Neuronal stem cell (in vitro differentiated cells): ENCODE measurements around the gene SYNE1.
"Not testable (repeated sequence)": the region's sequence is repeated elsewhere in the genome, so short reads cannot be mapped to it uniquely, and the experiment has no call there.

Experiments
- DNase-seq: peaks from one replicate; pipeline ENCODE4 v3.0.0-alpha.2; 2013; ENCODE audit warnings: low spot score
- H2AFZ ChIP-seq: one replicate; pipeline ENCODE4 v1.6.1; 2013; ENCODE audit warnings: mild to moderate bottlenecking, low read length, inconsistent platforms
- H2AK5ac ChIP-seq: 2 replicates; pipeline ENCODE4 v1.6.1; 2013; ENCODE audit warnings: low read depth, mild to moderate bottlenecking, inconsistent platforms, low read length, moderate library complexity, mixed read lengths
- H2BK120ac ChIP-seq: 2 replicates; pipeline ENCODE4 v1.6.1; 2013; ENCODE audit warnings: low read depth, mild to moderate bottlenecking, inconsistent platforms, low read length, moderate library complexity, mixed read lengths
- H2BK12ac ChIP-seq: one replicate; pipeline ENCODE4 v1.6.1; 2013; ENCODE audit warnings: low read length, inconsistent platforms
- H2BK15ac ChIP-seq: 2 replicates; pipeline ENCODE4 v1.6.1; 2013; ENCODE audit warnings: mild to moderate bottlenecking, low read length, inconsistent platforms, mixed read lengths
- H2BK5ac ChIP-seq: one replicate; pipeline ENCODE4 v1.6.1; 2013; ENCODE audit warnings: inconsistent platforms, mild to moderate bottlenecking, low read length, moderate library complexity
- H3K14ac ChIP-seq: one replicate; pipeline ENCODE4 v1.6.1; 2013; ENCODE audit warnings: low read length, inconsistent platforms
- H3K18ac ChIP-seq: 2 replicates; pipeline ENCODE4 v1.6.1; 2013; ENCODE audit warnings: low read length, inconsistent platforms
- H3K23ac ChIP-seq: 2 replicates; pipeline ENCODE4 v1.6.1; 2013; ENCODE audit warnings: low read depth, mild to moderate bottlenecking, mixed read lengths, low read length, inconsistent platforms; ENCODE audit not compliant: poor library complexity
- H3K27ac ChIP-seq: replicated peaks from 3 replicates; pipeline ENCODE4 v1.5.1; 2013; ENCODE audit warnings: low read length, inconsistent platforms
- H3K27me3 ChIP-seq, 3 experiments: 2 replicates each; pipeline ENCODE4 v1.6.1; 2013; ENCODE audit warnings: low read length in 3 of 3, mild to moderate bottlenecking in 2 of 3, inconsistent platforms in 1 of 3, low read depth in 1 of 3, mixed read lengths in 1 of 3, moderate library complexity in 1 of 3; ENCODE audit not compliant: control insufficient read depth in 3 of 3, insufficient read depth in 3 of 3
- H3K36me3 ChIP-seq, 2 donors: replicated peaks in 1 of 2; 2 replicates each; pipeline ENCODE4 v1.6.1; 2013; ENCODE audit warnings: low read length in 2 of 2; ENCODE audit not compliant: control insufficient read depth in 2 of 2, insufficient read depth in 2 of 2
- H3K4ac ChIP-seq: 2 replicates; pipeline ENCODE4 v1.6.1; 2013; ENCODE audit warnings: inconsistent platforms, mild to moderate bottlenecking, low read length, moderate library complexity
- H3K4me1 ChIP-seq, 2 donors: 1 replicate in 1 of 2; 2 replicates in 1 of 2; pipeline ENCODE4 v1.6.1; 2013; ENCODE audit warnings: low read length in 2 of 2, low read depth in 1 of 2; ENCODE audit not compliant: control insufficient read depth in 2 of 2, insufficient read depth in 1 of 2
- H3K4me2 ChIP-seq: one replicate; pipeline ENCODE4 v1.6.1; 2013; ENCODE audit warnings: mild to moderate bottlenecking, low read length, inconsistent platforms; ENCODE audit not compliant: insufficient read depth, poor library complexity, severe bottlenecking
- H3K4me3 ChIP-seq, 2 donors: 2 replicates each; pipeline ENCODE4 v1.5.1; 2013; ENCODE audit warnings: low read length in 2 of 2, mild to moderate bottlenecking in 2 of 2, inconsistent platforms in 1 of 2, moderate library complexity in 1 of 2
- H3K79me1 ChIP-seq: one replicate; pipeline ENCODE4 v1.6.1; 2013; ENCODE audit warnings: low read depth, mild to moderate bottlenecking, inconsistent platforms, low read length, moderate library complexity
- H3K9ac ChIP-seq: one replicate; pipeline ENCODE4 v1.6.1; 2013; ENCODE audit warnings: mild to moderate bottlenecking, low read depth, low read length, inconsistent platforms; ENCODE audit not compliant: poor library complexity
- H3K9me3 ChIP-seq, 2 donors: replicated peaks in 1 of 2; 2 replicates each; pipeline versions ENCODE3 to v1.6.1; 2013; ENCODE audit warnings: low read length in 2 of 2, mild to moderate bottlenecking in 2 of 2, inconsistent platforms in 1 of 2, low read depth in 1 of 2, mixed read lengths in 1 of 2, moderate library complexity in 1 of 2; ENCODE audit not compliant: control insufficient read depth in 2 of 2, insufficient read depth in 1 of 2
- H4K8ac ChIP-seq: one replicate; pipeline ENCODE4 v1.6.1; 2013; ENCODE audit warnings: low read depth, mild to moderate bottlenecking, inconsistent platforms, low read length, moderate library complexity
- H4K91ac ChIP-seq: one replicate; pipeline ENCODE4 v1.6.1; 2013; ENCODE audit warnings: low read length, low read depth, mild to moderate bottlenecking, inconsistent platforms; ENCODE audit not compliant: poor library complexity
- WGBS, 2 donors: extraction: QIAGEN DNeasy Blood & Tissue Kit; methylation state at CpG; one replicate each; pipeline ENCODE4 v1.1.7; 2013; ENCODE audit warnings: missing lambda C conversion rate in 2 of 2, mixed read lengths in 1 of 2; ENCODE audit not compliant: insufficient read length in 2 of 2, insufficient replicate concordance in 1 of 2; ENCODE audit errors: extremely low coverage in 2 of 2; 5-methylcytosine and 5-hydroxymethylcytosine counted together

The SYNE1 gene

GRCh38 chr6:152514120-152514519 lies 123.0 kb downstream of the SYNE1 start:
- not testable (repeated sequence) for H2BK12ac ChIP-seq, H3K9ac ChIP-seq, H3K4me3 ChIP-seq, H3K9me3 ChIP-seq, H2BK120ac ChIP-seq, H2AFZ ChIP-seq, H3K4me2 ChIP-seq, H2AK5ac ChIP-seq, H3K36me3 ChIP-seq, H3K79me1 ChIP-seq, H4K8ac ChIP-seq, H4K91ac ChIP-seq, H2BK5ac ChIP-seq, H3K4ac ChIP-seq, H3K18ac ChIP-seq, H3K23ac ChIP-seq, H3K27me3 ChIP-seq, H3K14ac ChIP-seq, DNase-seq, H3K4me1 ChIP-seq, H3K27ac ChIP-seq, H2BK15ac ChIP-seq
- WGBS, 2 donors = no CpG with 5 or more reads among the region's 1 CpG

GRCh38 chr6:152509916-152510315 lies 127.2 kb downstream of the SYNE1 start:
- Histone ChIP-seq H4K91ac (no peak overlapping the region), H2BK15ac (no peak overlapping the region), H3K79me1 (no peaks in the 10 kb centered on the region), H2BK120ac (no peak overlapping the region), H2AK5ac (no peak overlapping the region), H4K8ac (no peak overlapping the region), H3K4me3 (no peak overlapping the region), H3K4me2 (no peak overlapping the region), H3K9me3 (no peaks in the 10 kb centered on the region), H2BK5ac (no peak overlapping the region), H3K23ac (no peak overlapping the region), H3K9ac (no peak overlapping the region), H2BK12ac (no peak overlapping the region), H3K4ac (no peak overlapping the region), H2AFZ (no peak overlapping the region), H3K27me3 (no peaks in the 10 kb centered on the region), H3K4me1 (no peaks in the 10 kb centered on the region), H3K14ac (no peak overlapping the region), H3K36me3 (no peaks in the 10 kb centered on the region), H3K27ac (no peak overlapping the region), H3K18ac (no peak overlapping the region)
- WGBS, 2 donors = no CpG with 5 or more reads among the region's 5 CpGs
- no peak for DNase-seq

DNA sequence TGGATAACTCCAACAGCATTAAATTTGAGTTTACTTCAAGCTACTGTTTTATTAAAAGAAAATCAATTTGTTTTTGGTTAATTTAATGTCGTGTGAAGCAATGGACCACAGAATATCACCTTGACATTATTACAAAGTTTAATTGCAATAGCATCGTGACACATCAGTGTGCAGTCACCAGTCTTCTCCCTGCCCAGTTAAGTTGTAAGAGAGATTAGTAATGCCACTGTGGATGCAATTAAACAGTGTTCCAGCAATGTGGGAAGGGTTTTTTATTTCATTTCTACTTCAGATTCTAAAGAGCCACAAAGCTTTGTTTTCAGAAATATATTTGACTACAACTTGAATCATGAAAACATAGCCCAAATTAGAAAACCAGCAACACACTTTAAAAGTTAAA lies 128.7 kb downstream of the SYNE1 start:
- H3K9me3 ChIP-seq = no peaks in the 10 kb centered on the region
- H3K9ac ChIP-seq = no peak overlapping the region
- no peak overlapping the region for H2BK15ac ChIP-seq
- H3K4me3 ChIP-seq = no peak overlapping the region
- no CpG with 5 or more reads among the region's 2 CpGs for WGBS, 2 donors
- H3K4ac ChIP-seq = no peak overlapping the region
- no peak overlapping the region for H2BK12ac ChIP-seq
- no peak for DNase-seq
- no peak overlapping the region for H3K18ac ChIP-seq
- no peaks in the 10 kb centered on the region for H3K4me1 ChIP-seq
- H3K27ac ChIP-seq = no peak overlapping the region
- no peak overlapping the region for H2BK120ac ChIP-seq
- no peak overlapping the region for H2AK5ac ChIP-seq
- no peak overlapping the region for H3K4me2 ChIP-seq
- H4K8ac ChIP-seq = no peak overlapping the region
- H3K23ac ChIP-seq = no peak overlapping the region
- no peak overlapping the region for H3K14ac ChIP-seq
- no peak overlapping the region for H2AFZ ChIP-seq
- no peaks in the 10 kb centered on the region for H3K36me3 ChIP-seq
- no peaks in the 10 kb centered on the region for H3K79me1 ChIP-seq
- no peak overlapping the region for H4K91ac ChIP-seq
- H2BK5ac ChIP-seq = no peak overlapping the region
- H3K27me3 ChIP-seq = no peaks in the 10 kb centered on the region

DNA sequence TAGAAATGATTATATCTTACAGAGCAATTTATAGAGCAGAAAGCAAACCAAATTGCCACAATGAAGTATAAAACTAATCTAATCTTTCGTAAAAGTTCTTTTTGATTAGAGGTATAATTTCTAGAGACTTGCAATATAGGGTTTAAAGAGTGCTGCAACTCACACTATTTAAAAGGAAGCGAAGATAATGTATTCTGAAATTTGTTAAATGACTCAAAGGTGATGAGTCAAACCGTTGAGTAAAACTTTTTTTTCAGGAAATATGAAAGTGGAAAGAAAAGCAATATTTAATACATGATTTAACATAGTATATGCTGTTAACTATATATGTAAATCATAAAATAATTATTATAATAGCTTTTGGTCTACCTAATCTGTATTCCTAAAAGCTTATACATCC lies 133.6 kb downstream of the SYNE1 start:
- DNase-seq = no peak
- Histone ChIP-seq H3K4me1 (no peaks in the 10 kb centered on the region), H2AK5ac (no peak overlapping the region), H3K36me3 (no peaks in the 10 kb centered on the region), H2AFZ (no peak overlapping the region), H4K8ac (no peak overlapping the region), H3K4me3 (no peak overlapping the region), H3K4ac (no peak overlapping the region), H2BK5ac (no peak overlapping the region), H3K79me1 (no peaks in the 10 kb centered on the region), H3K14ac (no peak overlapping the region), H4K91ac (no peak overlapping the region), H3K4me2 (no peak overlapping the region), H3K23ac (no peak overlapping the region), H3K27me3 (no peaks in the 10 kb centered on the region), H3K27ac (no peak overlapping the region), H2BK12ac (no peak overlapping the region), H3K18ac (no peak overlapping the region), H3K9me3 (no peaks in the 10 kb centered on the region), H2BK15ac (no peak overlapping the region), H3K9ac (no peak overlapping the region), H2BK120ac (no peak overlapping the region)
- WGBS, 2 donors = no CpG with 5 or more reads among the region's 3 CpGs
